GDM1 (cell line): ENCODE data around the gene ZNF777.
"Not testable (repeated sequence)": the region's sequence is repeated elsewhere in the genome, so short reads cannot be mapped to it uniquely, and the experiment has no call there.

ENCODE experiments used
- DNase-seq: peaks from one replicate; lab custom pipeline; 2025; lab: John Stamatoyannopoulos, UW

Gene ZNF777

DNA sequence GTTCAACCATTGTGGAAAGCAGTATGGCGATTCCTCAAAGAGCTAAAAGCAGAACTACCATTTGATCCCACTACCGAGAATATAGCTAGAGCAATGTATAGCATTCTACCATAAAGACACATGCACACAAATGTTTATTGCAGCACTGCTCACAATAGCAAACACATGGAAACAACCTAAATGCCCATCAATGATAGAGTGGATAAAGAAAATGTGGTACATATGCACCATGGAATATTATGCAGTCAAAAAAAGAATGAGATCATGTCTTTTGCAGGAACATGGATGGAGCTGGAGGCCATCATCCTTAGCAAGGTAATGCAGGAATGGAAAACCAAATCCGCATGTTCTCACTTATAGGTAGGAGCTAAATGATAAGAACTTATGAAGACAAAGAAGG lies 47.8 kb downstream of the ZNF777 start:
- not testable (repeated sequence) for DNase-seq

- no peak for DNase-seq
Measured at GRCh38 chr7:149409895-149410294, 51.0 kb downstream of the ZNF777 start.

DNA sequence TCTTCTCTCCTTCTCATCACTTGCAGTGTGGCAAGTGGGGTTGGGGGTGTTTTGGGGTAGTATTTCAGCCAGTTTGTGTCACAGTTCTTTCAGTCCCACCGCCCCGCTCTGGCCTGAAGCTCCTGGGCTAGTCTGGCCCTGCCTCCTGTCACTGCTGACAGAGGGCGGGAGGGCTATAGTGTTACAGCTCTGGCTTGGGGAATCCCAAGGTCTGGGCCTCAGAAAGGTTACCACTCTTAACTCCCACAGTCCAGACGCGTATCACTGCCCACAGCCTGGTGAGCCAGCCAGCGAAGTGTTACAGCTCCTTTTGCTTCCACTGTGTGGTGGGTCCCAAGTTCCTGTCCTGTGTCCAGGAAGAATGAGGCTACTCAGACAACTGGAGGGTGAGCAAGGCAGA lies 56.0 kb downstream of the ZNF777 start:
- DNase-seq, result no peak

GRCh38 chr7:149404396-149404795 lies 56.5 kb downstream of the ZNF777 start:
- DNase-seq, result no peak

GRCh38 chr7:149398195-149398820 lies 62.6 kb downstream of the ZNF777 start:
- DNase-seq, result no peak

DNA sequence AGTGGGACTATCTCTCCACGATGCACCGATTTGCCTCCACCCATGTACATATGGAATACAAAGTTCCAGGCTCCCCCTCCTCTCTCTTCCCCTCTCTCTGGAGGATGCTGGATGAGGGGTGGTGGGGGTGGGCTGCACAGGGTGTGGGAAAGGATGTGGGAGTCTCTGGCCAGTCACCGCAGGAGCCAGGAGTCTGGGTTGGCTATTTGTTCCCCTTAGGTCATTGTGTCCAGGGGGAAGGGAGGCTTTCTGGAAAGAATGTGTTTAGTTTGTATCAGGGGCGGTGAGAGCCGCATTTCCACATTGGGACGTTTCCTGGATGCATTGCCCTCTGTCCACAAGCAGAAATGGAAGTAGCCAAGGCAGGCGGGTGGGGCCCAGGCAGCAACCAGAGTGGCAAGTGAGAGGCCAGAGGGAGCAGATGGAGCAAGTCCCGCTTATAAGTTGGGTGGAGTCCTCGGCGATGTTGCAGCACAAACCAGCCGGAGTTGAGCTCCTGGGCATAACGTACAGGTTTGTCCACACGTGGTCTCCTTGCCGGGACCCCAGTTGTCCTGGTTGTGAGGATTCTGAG lies 63.3 kb downstream of the ZNF777 start:
- DNase-seq, result no peak

DNA sequence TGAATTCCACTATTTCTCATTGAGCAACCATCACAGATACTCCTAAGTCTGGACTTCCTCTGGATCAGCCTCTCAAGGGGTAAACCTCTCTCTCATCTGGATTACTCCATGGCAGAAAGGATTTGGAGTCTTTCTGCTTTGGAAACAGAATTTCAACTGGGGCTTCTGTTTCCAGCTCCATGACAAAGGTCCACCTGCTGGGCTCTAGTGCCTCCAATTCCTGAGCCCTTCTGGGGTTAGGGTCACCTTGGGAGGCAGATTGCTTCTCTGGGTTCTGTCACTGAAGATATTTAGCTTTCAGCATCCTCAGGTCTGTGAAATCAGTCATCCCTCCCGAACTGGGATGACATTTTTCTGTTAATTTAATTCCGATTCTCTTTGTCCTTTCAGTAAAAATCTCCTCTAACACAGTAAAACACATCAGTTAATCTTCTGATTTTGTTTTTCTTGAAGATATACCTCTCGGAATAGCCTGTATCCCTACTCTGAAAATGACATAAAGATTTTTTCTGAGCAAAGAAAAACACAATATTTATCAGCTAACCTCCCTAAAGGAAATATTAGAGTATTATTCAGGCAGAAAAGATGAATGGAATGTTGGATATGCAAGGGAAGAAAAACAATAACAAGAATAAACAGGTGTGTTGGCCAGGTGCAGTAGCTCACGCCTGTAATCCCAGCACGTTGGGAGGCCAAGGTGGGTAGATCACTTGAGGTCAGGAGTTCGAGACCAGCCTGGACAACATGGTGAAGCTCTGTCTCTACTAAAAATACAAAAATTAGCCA lies 72.1 kb downstream of the ZNF777 start:
- not testable (repeated sequence) for DNase-seq

GRCh38 chr7:149386514-149386913 lies 74.3 kb downstream of the ZNF777 start:
- not testable (repeated sequence) for DNase-seq

GRCh38 chr7:149385195-149385950 lies 75.5 kb downstream of the ZNF777 start:
- DNase-seq, result no peak
